Measurements from ENCODE around the gene XRCC1. TPM values are rescaled to one million over a fixed set of nuclear protein-coding genes. Genes with fewer than 3 reads are reported as not detected.

The XRCC1 gene
- total and polyA plus RNA-seq, 2 of the 4 experiments (the other 2 are of a cell fraction) = 12.5 to 21.3 TPM

DNA sequence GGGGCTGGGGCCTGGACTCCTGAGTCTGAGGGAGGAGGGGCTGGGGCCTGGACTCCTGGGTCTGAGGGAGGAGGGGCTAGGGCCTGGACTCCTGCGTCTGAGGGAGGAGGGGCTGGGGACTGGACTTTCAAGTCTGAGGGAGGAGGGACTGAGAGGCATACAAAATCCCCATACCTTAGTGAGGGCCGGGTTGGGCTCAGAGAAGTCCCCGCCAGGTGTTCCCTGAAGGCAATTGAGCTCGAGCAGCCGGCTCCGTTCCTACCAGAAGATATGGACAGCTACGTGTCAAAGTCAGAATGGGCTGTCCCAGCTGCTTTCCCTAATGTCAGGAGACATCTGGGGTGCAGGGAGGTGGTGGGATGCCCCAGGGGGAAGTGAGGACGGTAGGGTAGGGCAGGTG lies 80.2 kb downstream of the XRCC1 start:
- Histone ChIP-seq H3K14ac (replicated peaks; ENCODE audit: low read depth, low read length) (no peak overlapping the region), H3K4me1 (ENCODE audit: control insufficient read depth, insufficient read depth, low read length) (no peaks in the 10 kb centered on the region), H4K91ac (ENCODE audit: insufficient read depth, low read depth, low read length) (no peak overlapping the region), H2BK15ac (ENCODE audit: low read depth, low read length) (no peak overlapping the region), H3K4me3 (ENCODE audit: insufficient read depth, low read depth, low read length) (no peak overlapping the region), H2AK5ac (ENCODE audit: low read depth, low read length) (no peak overlapping the region), H3K36me3 (ENCODE audit: control insufficient read depth, insufficient read depth, low read length) (peaks cover 25% of the 10 kb centered on the region), H3K4me2 (ENCODE audit: low read depth, low read length) (no peak overlapping the region), H3K27ac (ENCODE audit: insufficient read depth, low read length) (no peak overlapping the region), H3K4ac (ENCODE audit: low read depth, low read length) (no peak overlapping the region), H3K9me3 (ENCODE audit: control insufficient read depth, insufficient read depth, low read length) (no peaks in the 10 kb centered on the region), H3K9ac (ENCODE audit: low read depth, low read length) (no peak overlapping the region), H4K8ac (ENCODE audit: low read depth in 2 of 2, low read length in 2 of 2) (no peak overlapping the region), H4K20me1 (ENCODE audit: insufficient read depth, low read length) (no peaks in the 10 kb centered on the region; the same call in 1 of the 2 replicates), H3K27me3 (ENCODE audit: control insufficient read depth, insufficient read depth, low read length) (no peaks in the 10 kb centered on the region), H2BK20ac (ENCODE audit: low read depth, low read length) (no peak overlapping the region), H2BK120ac (ENCODE audit: low read depth, low read length) (no peak overlapping the region), H3K23ac (ENCODE audit: low read depth, low read length) (no peak overlapping the region), H3K56ac (ENCODE audit: extremely low read depth, insufficient read depth, low read length) (no peak overlapping the region), H2BK5ac (ENCODE audit: low read depth, low read length, poor library complexity, severe bottlenecking) (no peak overlapping the region), H3K18ac (ENCODE audit: low read depth, low read length) (no peak overlapping the region), H3K79me1 (ENCODE audit: low read depth in 1 of 2, low read length in 2 of 2) (no peaks in the 10 kb centered on the region), H2AFZ (replicated peaks; ENCODE audit: low read length, poor library complexity) (no peak overlapping the region), H4K5ac (ENCODE audit: low read depth, low read length) (no peak overlapping the region), H3K9me1 (ENCODE audit: insufficient read depth, low read length) (peaks cover 5% of the 10 kb centered on the region; the same call in 1 of the 2 replicates), H2AK9ac (replicated peaks; ENCODE audit: low read depth, low read length, poor library complexity) (no peak overlapping the region)
- dilution Hi-C loops (cut with HindIII; ENCODE audit: low sequenced_read_pairs, unreplicated experiment) (no loop called here), in situ Hi-C loops (cut with MboI; ENCODE audit: low sequenced_read_pairs) (no loop called here), intact Hi-C loops (cut with micrococcal nuclease) (no loop called here)
- 90% methylated on average over 4 of the region's 8 CpGs; no CpG with 5 or more reads in 1 of the 2 experiments for WGBS, 2 experiments (ENCODE audit: extremely low coverage in 2 of 2, insufficient read length in 1 of 2)
- no TSS peak for BruUV-seq (replicated peaks)
- CTCF ChIA-PET = no interaction called here
- TF ChIP-seq MAZ (IDR thresholded peaks at IDR 0.05; ENCODE audit: borderline replicate concordance, low read depth, low read length) = no peak
- TF ChIP-seq RFX5 (IDR thresholded peaks at IDR 0.05; ENCODE audit: low read depth, low read length) = no peak
- TF ChIP-seq CTCF (conservative IDR thresholded peaks at IDR 0.05; ENCODE audit: low read depth, low read length) = no peak
- no peak for TF ChIP-seq RAD21 (IDR thresholded peaks at IDR 0.05; ENCODE audit: low read length)
- TF ChIP-seq CHD1 (IDR thresholded peaks at IDR 0.05; ENCODE audit: low read depth, low read length) = no peak
- no peak for TF ChIP-seq CEBPB (IDR thresholded peaks at IDR 0.05; ENCODE audit: low read depth, low read length)
- no peak for DNase-seq
- POLR2A ChIA-PET (ENCODE audit: unreplicated experiment) = no interaction called here
- ATAC-seq (ENCODE audit: low read depth) = no peak

Other genes with a start within 250 kb of the XRCC1 start
- gene CD177, start 221.8 kb downstream of the XRCC1 start, total RNA-seq (2012; rRNA removed) = under 0.01 TPM in 1 of 2 replicates, not detected in the other
- gene CD177, start 221.8 kb downstream of the XRCC1 start, polyA plus RNA-seq (2012; rRNA removed) = 0.14 and 0.17 TPM in 2 replicates
- not detected in 2 replicates for gene TEX101, start 160.6 kb downstream of the XRCC1 start, total RNA-seq (2012; rRNA removed)
- gene TEX101, start 160.6 kb downstream of the XRCC1 start, polyA plus RNA-seq (2012; rRNA removed) = not detected in 2 replicates
- 0.18 TPM in 1 of 2 replicates, not detected in the other for gene LYPD3, start 109.9 kb downstream of the XRCC1 start, total RNA-seq (2012; rRNA removed)
- gene LYPD3, start 109.9 kb downstream of the XRCC1 start, polyA plus RNA-seq (2012; rRNA removed) = 1.1 TPM in 2 replicates
- 2.9 and 3.3 TPM in 2 replicates for gene PHLDB3, start 70.8 kb downstream of the XRCC1 start, total RNA-seq (2012; rRNA removed)
- 10.6 and 12.4 TPM in 2 replicates for gene PHLDB3, start 70.8 kb downstream of the XRCC1 start, polyA plus RNA-seq (2012; rRNA removed)
- 141 and 161 TPM in 2 replicates for gene ETHE1, start 48.3 kb downstream of the XRCC1 start, total RNA-seq (2012; rRNA removed)
- 233 and 249 TPM in 2 replicates for gene ETHE1, start 48.3 kb downstream of the XRCC1 start, polyA plus RNA-seq (2012; rRNA removed)
- not detected in 2 replicates for gene ZNF575, start 42.3 kb downstream of the XRCC1 start, total RNA-seq (2012; rRNA removed)
- gene ZNF575, start 42.3 kb downstream of the XRCC1 start, polyA plus RNA-seq (2012; rRNA removed) = 0.77 and 0.87 TPM in 2 replicates
- gene PINLYP, start 274 bp upstream of the XRCC1 start, total RNA-seq (2012; rRNA removed) = 0.54 and 0.83 TPM in 2 replicates
- gene PINLYP, start 274 bp upstream of the XRCC1 start, polyA plus RNA-seq (2012; rRNA removed) = 1.0 and 1.4 TPM in 2 replicates
- 9.0 and 10.8 TPM in 2 replicates for gene IRGQ, start 20.6 kb upstream of the XRCC1 start, total RNA-seq (2012; rRNA removed)
- gene IRGQ, start 20.6 kb upstream of the XRCC1 start, polyA plus RNA-seq (2012; rRNA removed) = 6.8 and 9.9 TPM in 2 replicates
- 8.6 and 13.8 TPM in 2 replicates for gene ZNF576, start 21.1 kb upstream of the XRCC1 start, total RNA-seq (2012; rRNA removed)
- gene ZNF576, start 21.1 kb upstream of the XRCC1 start, polyA plus RNA-seq (2012; rRNA removed) = 19.5 and 24.9 TPM in 2 replicates
- gene SRRM5, start 36.6 kb upstream of the XRCC1 start, total RNA-seq (2012; rRNA removed) = not detected in 2 replicates
- gene SRRM5, start 36.6 kb upstream of the XRCC1 start, polyA plus RNA-seq (2012; rRNA removed) = 0.10 TPM in 2 replicates
- 9.9 and 10.3 TPM in 2 replicates for gene ZNF428, start 44.1 kb upstream of the XRCC1 start, total RNA-seq (2012; rRNA removed)
- 32.3 and 45.4 TPM in 2 replicates for gene ZNF428, start 44.1 kb upstream of the XRCC1 start, polyA plus RNA-seq (2012; rRNA removed)
- 1.7 and 2.0 TPM in 2 replicates for gene CADM4, start 64.3 kb upstream of the XRCC1 start, total RNA-seq (2012; rRNA removed)
- 4.0 and 4.9 TPM in 2 replicates for gene CADM4, start 64.3 kb upstream of the XRCC1 start, polyA plus RNA-seq (2012; rRNA removed)
- 112 and 115 TPM in 2 replicates for gene PLAUR, start 94.6 kb upstream of the XRCC1 start, total RNA-seq (2012; rRNA removed)
- gene PLAUR, start 94.6 kb upstream of the XRCC1 start, polyA plus RNA-seq (2012; rRNA removed) = 263 and 328 TPM in 2 replicates
- not detected in 2 replicates for gene IRGC, start 140.5 kb upstream of the XRCC1 start, total RNA-seq (2012; rRNA removed)
- not detected in 2 replicates for gene IRGC, start 140.5 kb upstream of the XRCC1 start, polyA plus RNA-seq (2012; rRNA removed)
- gene SMG9, start 179.4 kb upstream of the XRCC1 start, total RNA-seq (2012; rRNA removed) = 4.8 and 5.8 TPM in 2 replicates
- 21.4 and 24.3 TPM in 2 replicates for gene SMG9, start 179.4 kb upstream of the XRCC1 start, polyA plus RNA-seq (2012; rRNA removed)
- 0.54 and 0.83 TPM in 2 replicates for gene KCNN4, start 205.4 kb upstream of the XRCC1 start, total RNA-seq (2012; rRNA removed)
- gene KCNN4, start 205.4 kb upstream of the XRCC1 start, polyA plus RNA-seq (2012; rRNA removed) = 0.99 and 1.2 TPM in 2 replicates
- gene LYPD5, start 226.9 kb upstream of the XRCC1 start, total RNA-seq (2012; rRNA removed) = under 0.01 and 0.36 TPM in 2 replicates
- 0.27 and 0.31 TPM in 2 replicates for gene LYPD5, start 226.9 kb upstream of the XRCC1 start, polyA plus RNA-seq (2012; rRNA removed)